NCI-H345 treated with DMSO at 0.1 percent for 48 hours (cell line): ENCODE results near the gene L3MBTL4.
"Not testable (repeated sequence)": the region's sequence is repeated elsewhere in the genome, so short reads cannot be mapped to it uniquely, and the experiment has no call there.

Experiments
- DNase-seq: peaks from one replicate; lab custom pipeline; 2025; ENCODE audit not compliant: unreplicated experiment; lab: John Stamatoyannopoulos, UW

Gene L3MBTL4

DNA sequence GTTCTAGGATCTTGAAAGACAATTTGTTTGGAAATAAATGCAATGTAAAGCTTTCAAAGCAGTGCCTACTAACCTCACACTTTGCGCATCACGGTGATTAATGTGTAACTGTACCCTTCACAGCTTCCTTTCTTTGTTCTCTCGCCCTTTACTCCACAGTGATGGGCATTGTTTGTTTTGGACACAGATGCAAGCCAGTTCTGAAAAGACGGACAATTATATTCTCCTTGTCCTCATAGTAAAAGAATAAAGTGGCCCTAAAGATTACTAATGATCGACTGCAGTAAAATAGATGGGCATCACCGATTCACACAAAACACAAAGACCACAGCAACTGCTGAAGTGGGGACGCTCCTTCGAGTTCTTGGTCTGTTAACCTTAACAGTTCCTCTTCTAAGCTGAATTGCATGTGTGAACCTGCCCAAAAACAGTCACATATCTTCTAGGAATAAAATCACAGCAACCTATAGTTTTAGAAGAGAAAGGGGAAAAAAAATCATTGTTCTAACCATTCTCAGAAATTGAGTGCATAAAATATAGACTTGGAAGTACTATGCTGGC, 7.7 kb downstream of the L3MBTL4 start:
- no peak for DNase-seq

DNA sequence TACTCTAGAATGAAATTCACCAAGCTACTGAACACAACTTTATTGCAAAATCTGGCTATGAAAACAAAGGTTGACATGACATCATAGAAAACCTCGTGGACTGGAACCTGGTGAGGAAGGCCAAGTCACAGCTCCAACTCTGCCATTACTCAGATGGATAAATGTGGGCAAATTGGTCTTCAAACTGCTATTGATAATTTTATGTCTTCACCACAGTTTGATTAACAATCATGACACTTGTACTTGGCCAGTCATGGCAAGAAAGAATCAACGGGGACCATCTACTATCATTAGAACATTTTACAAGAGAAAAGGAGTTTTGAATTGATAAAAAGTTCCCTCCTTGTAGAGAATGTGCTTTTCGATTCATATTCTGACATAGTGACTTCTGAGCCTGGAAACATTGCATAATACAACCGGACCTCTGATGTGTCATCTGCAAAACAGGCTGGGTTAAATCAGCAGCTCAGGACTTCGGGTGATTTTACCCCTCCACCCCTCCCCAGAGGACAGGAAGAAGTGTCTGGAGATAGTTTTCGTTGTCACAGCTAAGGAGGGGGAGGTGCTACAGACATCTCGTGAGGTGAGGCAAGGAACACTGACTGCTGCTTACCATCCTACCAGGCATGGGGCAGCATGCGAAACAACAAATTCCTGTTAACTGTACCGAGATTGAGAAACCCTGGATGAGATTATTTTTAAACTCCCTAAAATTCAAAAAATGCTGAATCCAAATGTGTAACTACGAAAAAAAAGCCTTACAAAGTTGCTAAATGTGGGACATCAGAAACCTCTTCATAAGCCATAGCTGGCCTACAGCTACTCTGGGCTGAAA, 8.4 kb downstream of the L3MBTL4 start:
- no peak for DNase-seq

DNA sequence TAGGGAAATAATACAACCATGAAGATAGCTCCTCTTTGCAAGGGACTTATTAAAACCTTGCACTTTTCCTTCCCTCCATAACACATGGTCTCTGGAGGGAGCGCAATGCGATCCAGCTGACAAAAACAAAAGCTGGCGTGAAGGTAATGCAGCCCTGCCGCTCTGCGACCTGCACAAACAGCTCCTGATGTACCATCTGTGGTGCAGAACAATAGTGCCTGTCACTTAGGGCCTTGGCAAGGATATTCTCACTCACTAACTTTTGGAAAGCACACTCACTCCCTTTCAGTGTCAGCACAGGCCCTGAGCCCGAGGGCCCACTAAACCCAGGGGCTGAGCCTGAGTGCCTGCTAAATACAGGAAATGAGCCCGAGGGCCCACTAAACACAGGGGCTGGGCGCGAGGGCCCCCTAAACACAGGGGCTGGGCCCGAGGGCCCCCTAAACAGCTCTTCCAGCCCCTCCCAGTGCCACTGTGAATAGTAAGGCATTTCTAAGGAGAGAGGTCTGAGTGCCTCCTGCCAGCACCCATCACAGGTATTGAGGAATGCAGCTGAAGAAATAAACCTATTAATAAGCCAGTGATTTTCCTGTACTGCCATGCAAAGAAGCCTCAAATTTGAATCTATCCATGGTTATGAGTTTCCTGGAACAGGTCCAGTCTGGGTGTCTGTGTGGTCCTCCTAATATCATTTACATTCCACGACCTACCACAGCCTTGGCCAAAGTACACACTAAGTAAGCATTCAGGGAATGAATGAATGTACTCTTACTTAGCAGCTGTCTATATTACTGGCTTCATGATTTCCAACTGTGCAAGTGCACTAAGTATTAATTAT, 9.3 kb downstream of the L3MBTL4 start:
- DNase-seq = peak; percentile 52

DNA sequence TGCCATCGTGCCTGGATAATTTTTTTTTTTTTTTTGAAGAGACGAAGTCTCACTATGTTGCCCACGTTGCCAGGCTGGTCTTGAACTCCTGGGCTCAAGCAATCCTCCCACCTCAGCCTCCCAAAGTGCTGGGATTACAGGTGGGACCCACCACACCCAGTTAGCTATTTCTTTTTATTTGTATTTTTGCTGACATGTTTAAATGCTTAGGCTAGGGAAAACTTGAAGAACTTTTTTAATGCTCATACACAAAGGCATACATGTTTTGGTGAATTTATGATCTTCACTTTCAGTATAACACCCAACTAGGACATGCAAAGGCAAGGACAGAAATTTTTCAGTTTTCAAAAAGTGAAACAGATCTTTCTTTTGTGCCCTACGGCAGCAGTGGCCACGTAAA, 9.9 kb downstream of the L3MBTL4 start:
- DNase-seq = no peak

DNA sequence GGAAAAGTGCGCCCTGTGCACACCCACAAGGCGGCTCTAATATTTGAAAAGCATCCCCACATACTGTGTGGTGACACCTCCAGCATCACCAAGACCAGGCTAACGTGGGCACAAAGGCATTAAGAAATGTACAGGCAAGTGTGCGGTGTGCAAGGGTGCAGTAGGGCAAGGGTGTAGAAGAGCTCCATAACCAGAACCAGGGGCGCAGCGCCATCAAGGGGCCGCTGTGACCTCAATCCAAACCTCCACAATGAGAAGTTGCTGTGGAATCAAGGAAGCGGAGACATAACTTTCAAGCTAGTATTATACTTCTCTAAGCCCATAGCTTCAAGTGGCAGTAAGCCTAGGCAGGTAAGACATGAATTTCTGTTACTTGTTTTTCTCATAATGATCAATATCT, 13.0 kb downstream of the L3MBTL4 start:
- no peak for DNase-seq

DNA sequence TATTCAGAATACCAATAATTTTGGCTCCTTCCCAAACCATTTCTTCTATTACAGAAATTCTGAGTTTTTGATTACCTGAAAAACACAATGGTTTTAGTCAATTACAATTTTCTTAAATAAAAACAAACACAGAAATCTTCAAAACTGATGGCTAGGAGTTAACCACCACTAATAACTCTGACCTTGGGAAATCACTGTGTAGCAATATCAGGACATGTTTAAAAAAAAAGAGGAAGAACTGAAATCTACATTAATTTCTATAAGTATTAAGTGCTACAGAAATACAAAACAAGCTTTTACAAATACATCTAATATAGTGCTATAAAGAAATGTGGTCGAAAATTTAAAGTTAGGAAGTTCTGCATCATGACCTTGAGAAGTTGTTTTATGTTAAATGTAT, 14.9 kb downstream of the L3MBTL4 start:
- DNase-seq = no peak

DNA sequence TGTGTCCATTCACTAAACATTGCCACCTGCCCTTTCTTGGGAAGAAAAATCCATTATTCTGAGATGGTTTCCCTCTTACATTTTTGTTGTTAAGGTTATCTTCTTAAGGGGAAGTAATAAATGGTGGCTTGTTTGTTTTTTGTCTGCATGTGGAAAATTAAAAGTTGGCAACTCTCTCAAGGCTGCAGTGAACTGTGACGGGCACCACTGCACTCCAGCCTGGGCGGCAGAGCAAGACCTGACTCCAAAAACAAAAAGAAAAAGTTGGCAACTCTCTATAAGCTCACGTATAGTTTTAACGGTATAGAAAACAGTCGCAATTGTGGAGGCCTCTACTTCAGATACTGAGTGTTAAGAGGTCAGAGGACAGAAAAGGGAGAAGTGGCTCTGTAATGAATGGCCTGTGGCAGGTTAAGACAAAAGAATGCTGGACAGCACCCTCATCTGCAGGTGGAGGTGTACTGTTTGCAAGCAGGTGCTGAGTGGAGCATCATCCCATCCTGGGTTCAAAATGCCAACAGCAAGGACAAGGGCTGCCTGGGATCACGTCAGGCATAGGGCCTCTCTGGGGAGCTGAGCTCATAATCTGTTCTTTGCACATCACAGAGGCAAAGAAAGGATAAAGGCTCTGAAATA, 16.7 kb downstream of the L3MBTL4 start:
- DNase-seq = no peak

DNA sequence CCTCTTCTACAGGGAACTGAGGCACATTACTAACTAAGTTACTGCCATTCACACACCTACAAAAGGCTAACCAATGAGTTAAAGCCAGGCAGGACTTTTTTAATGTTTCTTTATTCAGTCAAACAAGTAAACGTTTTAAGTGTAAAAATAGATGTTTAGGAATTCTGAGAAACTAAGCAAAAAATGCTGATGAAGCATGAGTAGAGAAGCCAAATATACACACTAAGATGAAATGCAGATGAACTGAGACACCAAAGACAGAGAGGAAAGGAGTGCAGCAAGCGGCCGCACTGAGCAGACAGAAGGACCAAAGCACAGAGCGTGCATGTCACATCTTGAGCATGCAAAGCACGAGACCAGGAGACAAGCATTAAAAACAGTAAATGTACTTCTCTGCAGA, 17.9 kb downstream of the L3MBTL4 start:
- DNase-seq = no peak

DNA sequence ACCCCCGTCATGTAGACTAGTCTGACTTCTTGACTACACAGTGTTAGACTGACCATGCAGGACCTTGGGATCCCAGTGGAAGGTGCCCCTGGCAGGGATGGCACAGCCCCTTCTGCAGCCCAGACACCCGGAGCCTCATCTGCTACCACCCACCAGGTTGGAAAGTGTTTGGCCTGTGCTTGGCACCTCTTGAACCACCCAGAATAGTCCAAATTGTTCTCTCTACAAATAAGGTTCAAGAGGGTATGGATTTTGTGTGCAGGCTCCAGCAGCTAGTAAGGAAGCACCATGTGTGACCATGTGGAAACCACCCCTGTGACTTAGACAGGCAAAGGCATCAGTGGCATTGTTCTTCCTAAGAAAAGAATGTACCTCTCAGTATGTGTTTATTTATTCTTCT, 18.4 kb downstream of the L3MBTL4 start:
- peak; percentile 16 for DNase-seq

DNA sequence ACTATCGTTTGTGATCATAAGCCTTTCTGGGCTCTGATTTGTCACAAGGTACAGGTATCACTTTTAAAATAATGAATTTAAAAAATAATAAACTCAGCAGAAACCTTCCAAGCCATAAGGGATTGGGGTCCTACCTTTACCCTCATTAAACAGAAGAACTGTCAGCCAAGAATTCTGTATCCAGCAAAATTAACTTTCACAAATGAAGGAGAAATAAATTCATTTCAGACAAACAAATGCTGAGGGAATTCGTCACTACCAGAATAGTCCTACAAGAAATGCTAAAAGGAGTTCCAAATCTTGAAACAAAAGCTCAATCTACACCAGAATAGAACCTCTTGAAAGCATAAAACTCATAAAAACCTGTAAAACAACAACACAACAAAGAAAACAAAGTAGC, 25.7 kb downstream of the L3MBTL4 start:
- no peak for DNase-seq

DNA sequence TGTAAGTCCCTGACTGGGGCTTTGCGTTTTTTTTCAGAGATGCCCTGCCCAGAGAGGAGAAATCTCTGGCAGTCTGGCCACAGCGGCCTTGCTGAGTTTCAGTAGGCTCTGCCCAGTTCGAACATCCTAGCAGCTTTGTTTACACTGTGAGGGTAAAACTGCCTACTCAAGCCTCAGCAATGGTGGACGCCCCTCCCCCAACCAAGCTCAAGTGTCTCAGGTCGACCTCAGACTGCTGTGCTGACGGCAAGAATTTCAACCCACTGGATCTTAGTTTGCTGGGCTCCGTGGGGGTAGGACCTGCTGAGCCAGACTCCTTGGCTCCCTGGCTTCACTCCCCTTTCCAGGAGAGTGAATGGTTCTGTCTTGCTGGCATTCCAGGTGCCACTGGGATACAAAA, 31.7 kb downstream of the L3MBTL4 start:
- no peak for DNase-seq

DNA sequence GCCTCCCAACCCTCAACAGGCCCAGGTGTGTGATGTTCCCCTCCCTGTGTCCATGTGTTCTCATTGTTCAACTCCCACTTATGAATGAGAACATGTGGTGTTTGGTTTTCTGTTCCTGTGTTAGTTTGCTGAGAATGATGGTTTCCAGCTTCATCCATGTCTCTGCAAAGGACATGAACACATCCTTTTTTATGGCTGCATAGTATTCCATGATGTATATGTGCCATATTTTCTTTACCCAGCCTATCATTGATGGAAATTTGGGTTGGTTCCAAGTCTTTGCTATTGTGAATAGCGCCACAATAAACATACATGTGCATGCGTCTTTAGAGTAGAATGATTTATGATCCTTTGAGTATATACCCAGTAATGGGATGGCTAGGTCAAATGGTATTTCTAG, 37.2 kb downstream of the L3MBTL4 start:
- not testable (repeated sequence) for DNase-seq

DNA sequence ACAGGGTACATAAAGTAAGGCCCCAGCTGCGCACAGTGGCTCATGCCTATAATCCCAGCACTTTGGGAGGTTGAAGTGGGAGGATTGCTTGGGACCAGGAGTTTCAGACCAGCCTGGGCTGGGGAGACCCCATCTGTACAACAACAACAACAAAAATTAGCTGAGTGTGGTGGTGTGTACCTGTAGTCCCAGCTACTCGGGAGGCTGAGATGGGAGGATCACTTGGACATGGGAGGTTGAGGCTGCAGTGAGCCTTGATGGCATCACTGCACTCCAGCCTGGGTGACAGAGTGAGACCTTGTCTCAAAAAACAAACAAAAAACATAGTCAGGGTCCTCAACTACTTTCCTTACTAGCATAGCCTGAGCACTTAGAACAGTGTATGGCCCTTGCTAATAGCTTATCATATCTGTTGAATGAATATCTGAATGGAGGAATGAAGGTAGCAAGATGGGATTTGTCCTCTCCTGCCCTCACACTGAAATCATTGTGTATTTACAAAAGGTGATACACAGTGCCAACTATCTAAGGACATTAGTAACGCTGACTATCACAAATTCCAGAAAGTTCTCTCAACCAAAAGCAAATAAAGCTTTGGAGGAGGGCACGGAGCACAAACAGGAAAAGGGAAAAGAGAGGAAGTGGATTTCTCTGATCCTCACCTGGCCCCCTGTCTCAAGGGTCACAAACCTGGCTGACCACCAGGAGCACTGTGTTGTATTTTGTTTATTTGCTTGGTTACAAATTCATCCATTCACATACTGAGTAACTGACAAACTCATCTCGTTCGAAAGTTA, 38.1 kb downstream of the L3MBTL4 start:
- no peak for DNase-seq

DNA sequence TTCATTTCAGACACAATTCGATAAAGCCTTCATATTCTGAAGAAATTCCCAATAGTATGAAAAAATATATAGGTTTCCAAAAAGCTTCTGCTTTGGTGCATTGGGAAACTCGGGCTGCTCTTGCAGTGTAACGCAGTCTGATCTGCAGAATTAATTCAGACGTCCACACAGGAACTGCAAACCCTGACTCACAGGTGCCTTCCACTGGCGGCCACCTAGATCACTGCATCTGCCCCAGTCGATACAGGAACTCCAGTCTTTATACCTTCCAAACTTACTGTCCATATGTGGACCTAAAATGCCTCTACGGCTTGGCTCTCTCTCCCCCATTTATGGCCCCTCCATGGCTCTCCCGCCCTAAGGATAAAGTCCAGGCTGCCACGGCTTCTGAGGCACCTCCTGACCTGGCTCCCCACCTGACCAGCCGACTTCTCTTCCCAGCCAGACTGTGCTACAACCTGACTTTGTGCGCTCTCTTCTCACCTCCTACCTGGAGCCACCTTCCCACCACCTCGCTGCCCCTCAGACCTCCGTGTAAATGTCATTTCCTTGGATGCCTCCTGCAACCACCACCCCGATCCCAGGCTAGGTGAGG, 39.7 kb downstream of the L3MBTL4 start:
- DNase-seq = no peak

DNA sequence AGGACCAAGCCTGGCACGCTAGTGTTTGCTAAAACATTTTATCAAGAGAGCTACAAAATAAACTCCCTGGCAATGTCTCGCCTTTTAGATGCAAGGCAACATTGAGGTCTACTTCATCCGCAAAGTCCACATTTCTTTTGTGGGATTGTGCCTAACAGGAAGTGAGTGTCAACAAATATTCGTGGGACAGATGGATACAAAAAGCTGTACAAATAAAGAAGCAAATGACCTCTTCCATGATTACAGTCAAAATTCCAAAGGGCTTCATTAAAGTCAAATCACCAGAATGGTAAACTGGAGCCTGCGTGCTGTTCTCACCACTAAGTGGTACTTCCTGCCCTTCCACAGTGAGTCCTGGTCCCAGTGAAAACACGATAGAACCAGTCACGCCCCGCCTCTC, 40.4 kb downstream of the L3MBTL4 start:
- DNase-seq = peak; percentile 11

DNA sequence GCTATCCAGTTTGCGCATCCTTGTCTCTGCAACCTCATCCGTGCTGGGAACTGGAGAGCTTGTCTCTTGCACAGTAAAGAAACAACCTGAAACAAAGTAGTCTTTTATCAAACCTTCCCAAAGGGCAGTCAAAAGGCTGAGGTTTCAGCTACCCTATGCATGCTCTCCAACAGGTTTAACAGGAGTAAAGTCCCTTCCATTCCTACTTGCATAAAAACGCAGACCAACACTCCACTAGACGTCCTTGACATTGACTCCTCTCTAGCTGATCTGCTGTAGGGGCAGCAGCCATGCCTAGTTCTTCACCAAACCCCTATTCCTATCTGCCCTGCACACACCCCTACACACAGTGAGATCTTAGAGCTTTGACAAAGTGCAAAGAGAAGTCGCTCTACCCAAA, 41.5 kb downstream of the L3MBTL4 start:
- DNase-seq = no peak

DNA sequence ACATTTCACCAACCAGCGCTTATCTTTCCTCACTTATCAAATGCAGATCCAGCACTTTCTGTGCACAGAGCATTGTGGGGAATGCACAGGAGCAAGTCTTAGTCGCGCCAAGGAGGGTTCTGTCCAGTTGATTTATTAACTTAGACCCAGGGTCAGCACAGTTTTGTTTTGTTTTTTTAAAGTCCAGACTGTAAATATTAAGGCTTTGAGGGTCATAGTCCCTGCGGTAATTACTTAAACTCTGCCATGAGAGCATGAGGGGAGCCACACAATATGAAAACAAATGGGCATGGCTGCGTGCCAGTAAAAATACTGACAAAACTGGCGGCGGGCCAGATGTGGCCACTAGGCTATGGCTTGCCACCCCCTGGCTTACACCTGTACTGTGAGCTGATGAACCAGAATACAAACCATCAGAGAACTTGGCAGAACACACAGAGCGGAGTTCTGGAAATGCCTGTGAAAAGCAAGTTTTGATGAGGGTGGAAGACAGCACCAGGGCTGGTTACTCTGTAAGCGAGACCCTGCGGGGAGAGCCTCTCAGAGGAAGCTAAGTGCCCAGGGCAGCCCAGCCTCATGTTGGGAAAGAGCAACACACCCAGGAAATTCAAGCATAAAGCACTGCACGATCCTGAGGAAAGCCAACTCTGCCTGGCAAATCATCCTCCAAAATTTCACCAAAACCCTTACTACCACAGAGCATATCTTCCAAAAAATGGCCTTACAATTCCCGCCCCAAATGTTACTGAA, 43.6 kb downstream of the L3MBTL4 start:
- peak; percentile 98 for DNase-seq

DNA sequence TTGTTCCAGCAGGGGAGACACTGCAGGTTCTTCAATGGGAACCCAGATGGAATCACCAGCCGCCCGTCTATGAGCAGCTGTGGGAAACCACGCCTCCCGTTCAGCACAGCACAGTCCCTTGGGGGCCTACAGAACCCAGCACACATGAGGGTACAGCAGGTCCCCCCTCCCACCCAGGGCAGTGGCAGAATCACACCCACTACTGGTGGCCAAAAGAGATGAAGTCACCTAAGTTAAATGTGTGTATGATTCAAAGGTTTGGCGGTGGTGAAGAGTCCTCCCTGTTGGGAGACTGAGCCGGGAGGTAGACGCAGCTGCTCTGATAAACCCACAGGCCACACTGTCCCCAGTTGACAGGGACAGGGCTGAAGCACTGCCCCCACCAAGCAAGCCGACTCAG, 44.3 kb downstream of the L3MBTL4 start:
- peak; percentile 74 for DNase-seq

DNA sequence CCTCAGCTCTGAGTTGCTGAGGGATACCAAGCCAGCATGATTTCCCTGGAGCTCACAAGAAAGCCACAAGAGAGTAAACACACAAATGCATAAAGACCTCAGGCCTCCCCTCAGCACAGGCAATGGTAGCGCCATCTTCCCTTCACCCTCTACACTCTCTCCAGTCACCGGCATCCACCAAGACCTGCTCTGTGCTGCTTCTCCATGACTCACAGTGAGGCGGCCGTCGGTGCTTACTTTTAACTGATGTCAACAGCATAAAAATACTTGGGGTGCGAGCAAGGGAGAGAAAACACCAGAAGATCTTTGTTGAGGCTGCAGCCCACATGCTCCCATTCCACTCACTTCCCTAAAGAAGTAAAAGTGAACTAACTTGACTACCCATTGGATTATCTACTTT, 46.7 kb downstream of the L3MBTL4 start:
- no peak for DNase-seq

DNA sequence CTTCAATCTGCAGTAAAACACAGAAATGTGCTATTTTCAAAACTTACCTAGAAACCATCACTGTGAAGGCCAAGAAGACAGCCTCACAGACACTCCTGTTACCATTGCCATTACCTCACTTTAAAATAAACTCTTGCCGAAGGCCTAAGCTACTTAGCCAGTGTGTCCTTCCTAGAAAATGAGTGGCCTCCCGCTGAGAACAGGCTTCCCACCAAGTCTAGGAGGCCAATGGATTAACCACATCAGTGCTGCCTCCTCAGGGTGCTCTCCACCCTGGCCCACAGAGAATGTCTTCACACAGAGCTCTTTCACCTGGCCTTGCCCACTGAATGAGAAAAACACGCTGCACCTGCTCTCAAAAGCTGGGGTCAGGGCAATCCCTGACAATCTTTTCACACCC, 47.5 kb downstream of the L3MBTL4 start:
- no peak for DNase-seq
